Uterus (tissue), 2 donors: Measurements from ENCODE around the gene ATXN10.

Source experiments
- POLR2A ChIP-seq, 2 donors: fragments of 450-650 bp; IDR thresholded peaks; one replicate each; pipeline ENCODE4 v1.6.1; 2016; ENCODE audit warnings: antibody characterized with exemption in 2 of 2, mild to moderate bottlenecking in 1 of 2, moderate library complexity in 1 of 2
- TF ChIP-seq, protein P1 (sequence below), 4 experiments: fragments of 200-600 bp in 2 of 4; fragments of 450-650 bp in 2 of 4; sonication (generic) in 2 of 4; IDR thresholded peaks; one replicate each; pipeline ENCODE4 v1.5.1; 2016 to 2019; ENCODE audit warnings: antibody characterized with exemption in 4 of 4, mild to moderate bottlenecking in 2 of 4, moderate library complexity in 1 of 4

DNA sequence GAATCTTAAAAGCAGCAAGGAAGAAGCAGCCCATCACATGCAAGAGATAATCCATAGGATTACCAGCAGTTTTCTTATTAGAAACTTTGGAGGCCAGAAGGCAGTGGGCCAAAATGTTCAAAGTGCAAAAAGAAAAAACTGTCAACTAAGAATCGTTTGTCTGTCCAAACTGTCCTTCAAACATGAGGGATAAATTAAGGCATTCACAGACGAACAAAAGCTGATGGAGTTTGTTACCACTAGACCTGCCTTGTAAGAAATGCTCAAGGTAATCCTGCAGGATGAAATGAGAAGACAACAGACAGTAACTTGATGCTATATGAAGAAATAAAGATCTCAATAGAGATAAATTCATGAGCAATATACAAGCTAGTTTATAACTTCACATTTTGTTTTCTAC, 154.9 kb downstream of the ATXN10 start:
- TF ChIP-seq, protein P1, sequence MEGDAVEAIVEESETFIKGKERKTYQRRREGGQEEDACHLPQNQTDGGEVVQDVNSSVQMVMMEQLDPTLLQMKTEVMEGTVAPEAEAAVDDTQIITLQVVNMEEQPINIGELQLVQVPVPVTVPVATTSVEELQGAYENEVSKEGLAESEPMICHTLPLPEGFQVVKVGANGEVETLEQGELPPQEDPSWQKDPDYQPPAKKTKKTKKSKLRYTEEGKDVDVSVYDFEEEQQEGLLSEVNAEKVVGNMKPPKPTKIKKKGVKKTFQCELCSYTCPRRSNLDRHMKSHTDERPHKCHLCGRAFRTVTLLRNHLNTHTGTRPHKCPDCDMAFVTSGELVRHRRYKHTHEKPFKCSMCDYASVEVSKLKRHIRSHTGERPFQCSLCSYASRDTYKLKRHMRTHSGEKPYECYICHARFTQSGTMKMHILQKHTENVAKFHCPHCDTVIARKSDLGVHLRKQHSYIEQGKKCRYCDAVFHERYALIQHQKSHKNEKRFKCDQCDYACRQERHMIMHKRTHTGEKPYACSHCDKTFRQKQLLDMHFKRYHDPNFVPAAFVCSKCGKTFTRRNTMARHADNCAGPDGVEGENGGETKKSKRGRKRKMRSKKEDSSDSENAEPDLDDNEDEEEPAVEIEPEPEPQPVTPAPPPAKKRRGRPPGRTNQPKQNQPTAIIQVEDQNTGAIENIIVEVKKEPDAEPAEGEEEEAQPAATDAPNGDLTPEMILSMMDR (IDR thresholded peaks at IDR 0.05): no peak
- TF ChIP-seq POLR2A (IDR thresholded peaks at IDR 0.05): no peak
